Erythroblast (primary cell): Measurements from ENCODE around the gene NDUFB2.

Experiments
- GATA1 ChIP-seq: IDR thresholded peaks from 2 replicates; pipeline ENCODE4 v1.6.1; 2011; ENCODE audit warnings: low read depth, mild to moderate bottlenecking, control low read depth, low read length, moderate library complexity
- POLR2A ChIP-seq: IDR thresholded peaks from 2 replicates; pipeline ENCODE4 v1.6.1; 2011; ENCODE audit warnings: mild to moderate bottlenecking, low read length

- TF ChIP-seq POLR2A, result no peak
- TF ChIP-seq GATA1, result no peak
Measured at GRCh38 chr7:140685407-140686087, 11.0 kb upstream of the NDUFB2 start.
